ENCODE measurements around the gene IFT43.

DNA sequence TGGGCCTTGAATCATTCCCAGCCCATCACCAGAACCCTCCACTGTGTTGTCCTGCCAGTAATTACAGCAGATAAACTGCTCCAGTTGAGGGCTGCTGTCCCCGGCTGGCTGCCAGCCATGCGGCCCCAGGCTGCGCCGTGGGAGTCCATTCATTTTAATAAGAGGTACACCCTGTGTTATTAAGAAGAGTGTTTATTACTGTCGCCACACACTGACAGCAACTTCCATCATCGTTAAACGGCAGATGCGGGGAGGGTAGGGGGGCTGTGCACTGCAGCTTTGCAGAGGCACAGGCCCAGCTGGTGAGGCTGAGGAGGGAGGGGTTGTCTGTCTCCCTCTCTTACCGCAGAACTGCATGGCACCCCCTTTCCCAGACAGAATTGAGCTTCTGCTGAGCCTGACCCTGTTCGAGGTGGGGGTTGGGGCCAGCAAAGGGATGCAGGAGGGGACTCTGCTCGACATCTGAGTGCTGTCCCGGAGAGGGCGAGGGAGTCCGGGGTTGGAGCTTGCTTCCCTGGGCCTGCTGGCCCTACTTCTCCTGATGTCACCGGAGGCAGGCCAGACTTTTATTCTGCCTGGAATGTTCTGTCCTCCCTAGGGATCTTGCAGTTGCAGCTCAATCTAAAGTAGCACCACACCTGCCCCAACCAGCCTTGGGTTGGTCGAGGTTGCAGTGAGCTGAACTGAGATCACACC lies 132.4 kb downstream of the IFT43 start:
- TF ChIP-seq POLR2A (IDR thresholded peaks at IDR 0.05; ENCODE audit: low read length) (no peak), GATA1 (IDR thresholded peaks at IDR 0.05; ENCODE audit: low read depth, low read length) (no peak)

Data from erythroblast (primary cell).